ENCODE results near the gene PTDSS2.

Gene PTDSS2

DNA sequence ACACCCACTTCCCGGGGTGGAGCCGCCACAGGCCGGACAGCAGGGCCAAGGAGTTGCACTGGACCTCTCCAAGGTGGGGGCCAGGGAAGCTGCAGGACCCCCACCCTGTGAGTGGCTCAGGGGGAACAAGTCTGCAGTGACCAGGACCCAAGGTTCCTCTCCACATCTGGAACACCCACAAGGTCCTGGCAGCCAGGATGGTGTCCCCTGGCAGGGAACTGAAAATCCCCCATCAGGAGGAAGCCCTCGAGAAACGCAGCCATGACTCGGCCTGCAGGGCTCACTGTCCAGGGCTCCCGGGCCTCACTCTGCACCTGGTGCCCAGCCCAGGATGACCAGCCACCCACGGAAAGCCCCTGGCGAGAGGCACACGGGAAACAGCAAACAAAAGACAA is 45.5 kb downstream of the PTDSS2 start:
- no peak for DNase-seq (ENCODE audit: low read depth)
- TF ChIP-seq, protein P1, sequence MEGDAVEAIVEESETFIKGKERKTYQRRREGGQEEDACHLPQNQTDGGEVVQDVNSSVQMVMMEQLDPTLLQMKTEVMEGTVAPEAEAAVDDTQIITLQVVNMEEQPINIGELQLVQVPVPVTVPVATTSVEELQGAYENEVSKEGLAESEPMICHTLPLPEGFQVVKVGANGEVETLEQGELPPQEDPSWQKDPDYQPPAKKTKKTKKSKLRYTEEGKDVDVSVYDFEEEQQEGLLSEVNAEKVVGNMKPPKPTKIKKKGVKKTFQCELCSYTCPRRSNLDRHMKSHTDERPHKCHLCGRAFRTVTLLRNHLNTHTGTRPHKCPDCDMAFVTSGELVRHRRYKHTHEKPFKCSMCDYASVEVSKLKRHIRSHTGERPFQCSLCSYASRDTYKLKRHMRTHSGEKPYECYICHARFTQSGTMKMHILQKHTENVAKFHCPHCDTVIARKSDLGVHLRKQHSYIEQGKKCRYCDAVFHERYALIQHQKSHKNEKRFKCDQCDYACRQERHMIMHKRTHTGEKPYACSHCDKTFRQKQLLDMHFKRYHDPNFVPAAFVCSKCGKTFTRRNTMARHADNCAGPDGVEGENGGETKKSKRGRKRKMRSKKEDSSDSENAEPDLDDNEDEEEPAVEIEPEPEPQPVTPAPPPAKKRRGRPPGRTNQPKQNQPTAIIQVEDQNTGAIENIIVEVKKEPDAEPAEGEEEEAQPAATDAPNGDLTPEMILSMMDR (conservative IDR thresholded peaks at IDR 0.05; ENCODE audit: low read length) = no peak
- H3K4me3 ChIP-seq (ENCODE audit: low read length) = no peak overlapping the region

DNA sequence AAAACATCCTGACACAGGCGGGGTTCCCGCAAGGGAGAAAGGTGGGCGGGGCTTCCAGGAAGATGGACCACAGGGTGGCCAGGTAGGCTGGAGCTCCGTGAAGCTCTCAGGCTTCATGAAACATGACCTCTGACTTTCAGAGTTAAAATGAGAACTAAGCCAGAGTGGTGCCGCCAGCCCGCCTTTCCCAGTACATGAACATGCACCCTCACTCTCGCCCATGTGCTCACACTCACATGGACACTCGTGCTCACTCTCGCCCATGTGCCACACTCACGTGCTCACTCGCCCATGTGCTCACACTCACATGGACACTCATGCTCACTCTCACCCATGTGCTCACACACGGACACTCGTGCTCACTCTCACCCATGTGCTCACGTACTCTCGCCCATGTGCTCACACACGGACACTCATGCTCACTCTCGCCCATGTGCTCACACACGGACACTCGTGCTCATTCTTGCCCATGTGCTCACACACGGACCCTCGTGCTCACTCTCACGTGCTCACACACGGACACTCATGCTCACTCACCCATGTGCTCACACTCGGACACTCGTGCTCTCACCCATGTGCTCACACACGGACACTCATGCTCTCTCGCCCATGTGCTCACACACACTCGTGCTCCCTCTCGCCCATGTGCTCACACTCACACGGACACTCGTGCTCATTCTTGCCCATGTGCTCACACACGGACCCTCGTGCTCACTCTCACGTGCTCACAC is 46.9 kb downstream of the PTDSS2 start:
- TF ChIP-seq, protein P1 (conservative IDR thresholded peaks at IDR 0.05; ENCODE audit: low read length) = no peak
- no peak overlapping the region for H3K4me3 ChIP-seq (ENCODE audit: low read length)
- DNase-seq (ENCODE audit: low read depth) = no peak

DNA sequence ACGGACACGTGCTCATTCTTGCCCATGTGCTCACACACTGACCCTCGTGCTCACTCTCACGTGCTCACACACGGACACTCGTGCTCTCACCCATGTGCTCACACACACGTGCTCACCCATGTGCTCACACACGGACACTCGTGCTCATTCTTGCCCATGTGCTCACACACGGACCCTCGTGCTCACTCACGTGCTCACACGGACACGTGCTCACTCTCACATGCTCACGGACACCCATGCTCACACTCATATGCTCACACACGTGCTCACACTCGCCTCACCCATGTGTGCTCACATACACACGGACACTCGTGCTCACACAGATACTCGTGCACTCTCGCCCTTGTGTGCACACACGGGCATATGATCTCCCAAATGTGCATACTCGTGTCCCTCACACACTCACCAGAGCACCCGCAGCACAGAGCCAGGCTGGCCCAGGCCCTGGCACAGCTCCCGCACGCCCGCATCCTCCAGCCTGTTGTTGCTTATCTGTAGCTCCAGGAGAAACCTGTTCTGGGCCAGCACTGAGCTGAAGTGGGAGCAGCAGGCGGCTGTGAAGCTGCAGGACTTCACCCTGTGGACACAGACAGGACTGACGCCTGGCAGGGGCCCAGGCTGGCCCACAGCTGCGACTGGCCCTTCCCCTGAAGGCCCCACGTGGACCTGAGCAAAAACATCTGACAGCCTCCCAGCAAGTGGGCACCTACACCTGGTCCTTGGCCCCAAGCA is 47.7 kb downstream of the PTDSS2 start:
- no peak overlapping the region for H3K4me3 ChIP-seq (ENCODE audit: low read length)
- TF ChIP-seq, protein P1 (conservative IDR thresholded peaks at IDR 0.05; ENCODE audit: low read length) = no peak
- DNase-seq (ENCODE audit: low read depth) = no peak

DNA sequence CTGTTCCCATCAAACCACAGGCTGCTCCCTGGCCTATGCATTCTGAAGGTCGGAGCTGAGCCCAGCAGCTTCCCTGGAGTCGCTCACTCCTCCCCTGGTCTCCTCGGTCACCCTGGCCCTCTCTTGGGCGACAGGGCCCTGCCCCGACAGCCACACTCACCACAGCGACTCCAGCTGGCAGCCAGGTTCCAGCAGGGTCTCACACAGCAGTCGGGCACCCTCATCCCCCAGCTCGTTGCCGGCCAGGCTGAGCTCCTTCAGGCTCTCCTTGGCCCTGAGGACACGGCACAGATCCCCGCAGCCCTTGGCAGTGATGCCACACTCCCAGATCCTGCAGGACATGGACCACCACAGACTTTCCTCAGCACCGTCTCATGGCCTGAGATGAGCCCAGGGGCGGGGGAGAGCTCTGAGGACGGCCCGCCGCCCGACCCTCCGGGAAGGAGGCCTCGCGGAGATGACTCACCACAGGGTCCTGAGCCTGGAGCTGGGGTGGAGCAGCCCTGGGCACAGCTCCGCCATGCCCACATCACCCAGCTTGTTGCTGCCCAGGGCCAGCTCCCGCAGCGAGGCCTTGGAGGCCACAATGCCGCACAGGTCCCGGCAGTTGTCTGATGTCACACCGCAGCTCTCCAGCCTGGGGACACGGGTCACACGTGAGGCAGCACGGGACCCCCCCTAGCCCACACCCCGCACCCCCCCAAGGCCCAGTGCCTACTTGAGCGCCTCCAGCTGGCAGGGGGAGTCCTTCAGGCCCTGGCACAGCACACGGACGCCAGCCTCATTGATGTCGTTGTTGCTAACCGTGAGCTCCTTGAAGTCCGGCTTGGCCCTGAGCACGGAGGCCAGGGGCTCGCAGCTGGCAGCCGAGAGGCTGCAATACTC is 48.5 kb downstream of the PTDSS2 start:
- no peak overlapping the region for H3K4me3 ChIP-seq (ENCODE audit: low read length)
- TF ChIP-seq, protein P1 (conservative IDR thresholded peaks at IDR 0.05; ENCODE audit: low read length) = no peak
- no peak for DNase-seq (ENCODE audit: low read depth)

DNA sequence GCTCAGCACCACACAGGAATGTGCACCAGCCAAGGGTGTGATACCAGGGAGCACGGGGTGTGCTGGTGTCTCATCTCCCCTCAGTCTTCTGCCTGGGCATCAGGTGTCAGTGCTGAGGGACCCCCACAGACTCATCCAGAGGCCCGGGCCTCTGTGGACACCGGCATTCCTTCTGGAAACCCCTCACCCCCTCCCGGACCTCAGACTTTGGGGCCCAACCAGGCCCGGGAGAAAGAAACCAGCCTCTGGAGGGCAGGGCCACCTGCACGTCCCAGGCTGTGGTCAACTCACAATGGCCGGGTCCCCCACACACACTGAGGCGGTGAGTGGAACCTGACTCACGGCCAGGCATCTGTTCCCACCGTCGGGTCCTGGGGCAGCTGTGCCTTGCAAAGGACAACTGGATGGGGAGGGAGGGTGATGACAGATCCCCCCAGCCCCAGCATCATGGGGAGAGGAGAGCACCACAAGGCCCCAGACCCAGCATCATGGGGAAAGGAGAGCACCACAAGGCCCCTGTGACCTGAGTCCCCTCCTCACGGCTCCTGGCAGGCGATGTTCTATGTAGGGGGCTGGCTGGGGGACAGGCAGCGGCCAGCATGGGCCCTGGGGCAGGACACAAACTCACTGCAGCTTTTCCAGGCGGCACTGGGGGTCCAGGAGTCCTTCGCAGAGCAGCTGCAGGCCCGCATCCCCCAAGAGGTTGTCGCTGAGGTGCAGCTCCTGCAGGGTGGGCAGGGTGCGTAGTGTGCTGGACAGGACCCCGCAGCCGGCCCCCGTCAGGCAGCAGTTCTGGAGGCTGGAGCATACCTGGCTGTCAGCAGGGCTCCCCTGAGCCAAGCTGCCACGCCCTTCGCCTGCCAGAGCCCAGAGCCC is 49.4 kb downstream of the PTDSS2 start:
- TF ChIP-seq, protein P1 (conservative IDR thresholded peaks at IDR 0.05; ENCODE audit: low read length) = no peak
- no peak for DNase-seq (ENCODE audit: low read depth)
- no peak overlapping the region for H3K4me3 ChIP-seq (ENCODE audit: low read length)

DNA sequence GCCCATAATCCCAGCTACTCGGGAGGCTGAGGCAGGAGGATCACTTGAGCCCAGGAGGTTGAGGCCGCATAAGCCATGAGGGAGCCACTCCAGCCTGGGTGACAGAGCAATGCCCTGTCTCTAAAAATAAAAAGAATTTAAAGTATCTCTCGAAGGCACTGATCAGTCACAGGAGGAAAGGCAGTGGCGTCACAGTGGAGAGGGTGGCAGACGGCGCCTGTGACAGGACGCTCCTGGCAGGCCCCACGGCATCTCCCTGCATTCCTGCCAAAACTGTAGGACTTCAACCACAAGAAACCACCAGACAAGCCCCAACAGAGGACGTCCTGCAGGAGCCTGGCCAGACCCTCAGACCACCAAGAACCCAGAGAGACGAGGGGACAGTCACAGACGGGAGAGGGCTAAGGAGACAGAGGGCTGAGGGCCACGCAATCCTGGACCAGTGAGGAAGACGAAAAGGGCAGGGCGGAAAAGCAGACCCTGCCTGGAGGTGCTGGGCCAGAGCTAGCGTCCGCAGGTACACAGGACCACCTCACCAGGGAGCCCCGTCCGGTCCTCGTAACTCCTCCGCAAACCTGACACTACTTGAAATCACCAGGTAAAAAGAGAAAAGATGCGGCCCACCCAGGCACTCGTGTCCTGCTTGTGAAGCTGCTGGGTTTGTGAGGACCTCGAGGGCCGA is 51.1 kb downstream of the PTDSS2 start:
- TF ChIP-seq, protein P1 (conservative IDR thresholded peaks at IDR 0.05; ENCODE audit: low read length) = no peak
- DNase-seq (ENCODE audit: low read depth) = no peak

More for the DNA sequence above, 51.1 kb downstream of the PTDSS2 start:
- no peak overlapping the region for H3K4me3 ChIP-seq (ENCODE audit: low read length)

All from AG10803 (cell line).